RCC 7860 (cell line): ENCODE data around the gene ZBTB33.
A peak's percentile ranks its signal among the peaks of the same experiment; 100 is the strongest.

Experiments
- DNase-seq: peaks from one replicate; pipeline ENCODE4 v3.0.0-alpha.2; 2015; ENCODE audit warnings: low spot score
- FAIRE-seq: peaks from 2 replicates; lab custom pipeline; 2012; peaks lifted over from hg19 to GRCh38; lab: Jason Lieb, UNC

ZBTB33 gene

GRCh38 chrX:120250522-120251271 is at the start of gene ZBTB33:
TSS of gene ZBTB33 (plus strand) at chrX:120250812. CDS start at chrX:120253416, 2,604 bp downstream.
- peak; percentile 95 for FAIRE-seq
- peak; percentile 84 for DNase-seq

GRCh38 chrX:120200851-120201250 is 49.8 kb upstream of the ZBTB33 start:
- no peak for FAIRE-seq
- DNase-seq, result no peak

- DNase-seq (no peak), FAIRE-seq (no peak)
These were observed 44.5 kb upstream of the ZBTB33 start for GRCh38 chrX:120205816-120206753.

GRCh38 chrX:120207009-120207605 is 43.5 kb upstream of the ZBTB33 start:
- DNase-seq (no peak), FAIRE-seq (no peak)

DNA sequence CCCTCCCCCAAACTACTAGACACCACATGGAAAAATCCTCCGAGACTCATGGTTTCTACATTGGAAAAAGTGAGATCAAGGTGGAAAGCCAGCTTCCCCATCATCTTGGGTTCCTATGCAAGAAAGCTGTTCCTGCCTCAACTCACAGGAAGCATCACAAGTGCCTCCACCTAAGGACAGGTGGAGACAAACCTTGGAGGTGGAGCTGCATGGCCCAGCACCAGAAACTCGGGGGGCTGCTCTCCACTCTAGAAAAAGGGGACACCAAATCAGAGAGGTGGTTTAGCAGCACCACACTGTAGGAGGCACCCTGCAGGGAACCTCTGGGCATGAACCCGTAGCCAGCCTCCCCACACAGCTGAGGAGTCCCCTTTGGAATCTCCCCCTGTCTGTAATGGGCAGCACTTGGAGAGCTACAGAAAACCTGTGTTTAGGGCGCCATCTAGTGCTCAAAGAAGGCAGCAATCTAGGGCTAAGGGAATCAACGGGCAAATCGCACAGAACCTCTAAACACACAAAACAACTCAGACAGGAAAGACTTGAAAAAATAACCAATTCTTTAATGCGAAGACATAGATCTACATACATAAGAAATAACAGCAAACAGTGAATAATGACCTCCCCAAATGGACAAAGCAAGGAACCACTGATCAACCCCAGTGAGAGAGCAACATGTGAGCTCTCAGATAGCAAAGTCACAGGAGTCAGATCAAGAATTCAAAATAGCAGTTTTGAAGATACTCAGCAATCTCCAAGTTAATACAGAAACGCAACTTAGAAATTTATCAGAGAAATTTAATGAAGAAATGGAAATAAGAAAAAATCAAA is 37.0 kb upstream of the ZBTB33 start:
- DNase-seq, result peak; percentile 5
- no peak for FAIRE-seq

GRCh38 chrX:120223374-120223773 is 27.2 kb upstream of the ZBTB33 start:
- DNase-seq (no peak), FAIRE-seq (no peak)

GRCh38 chrX:120224388-120224787 is 26.2 kb upstream of the ZBTB33 start:
- FAIRE-seq, result no peak
- no peak for DNase-seq

- FAIRE-seq (no peak), DNase-seq (no peak)
These were observed 22.3 kb upstream of the ZBTB33 start for GRCh38 chrX:120228187-120228908.

DNA sequence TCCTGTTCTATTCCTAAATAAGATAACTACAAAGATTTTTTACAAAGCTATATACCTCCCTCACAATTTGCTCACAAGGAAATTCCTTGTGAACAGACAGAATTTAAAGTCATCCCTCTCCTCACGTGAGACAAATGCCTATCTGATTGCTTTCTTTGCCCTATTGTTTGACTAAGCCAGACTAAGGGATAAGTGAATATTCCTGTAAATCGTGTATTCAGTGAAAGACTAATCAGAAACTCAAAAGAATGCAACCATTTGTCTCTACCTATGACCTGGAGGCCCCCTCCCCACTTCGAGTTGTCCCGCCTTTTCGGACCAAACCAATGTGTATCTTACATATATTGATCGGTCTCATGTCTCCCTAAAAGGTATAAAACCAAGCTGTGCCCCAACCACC is 15.3 kb upstream of the ZBTB33 start:
- no peak for FAIRE-seq
- DNase-seq, result no peak

GRCh38 chrX:120236687-120237479 is 13.7 kb upstream of the ZBTB33 start:
- FAIRE-seq (no peak), DNase-seq (no peak)

- DNase-seq, result peak; percentile 3
These were observed 11.7 kb upstream of the ZBTB33 start for GRCh38 chrX:120238933-120239332.

DNA sequence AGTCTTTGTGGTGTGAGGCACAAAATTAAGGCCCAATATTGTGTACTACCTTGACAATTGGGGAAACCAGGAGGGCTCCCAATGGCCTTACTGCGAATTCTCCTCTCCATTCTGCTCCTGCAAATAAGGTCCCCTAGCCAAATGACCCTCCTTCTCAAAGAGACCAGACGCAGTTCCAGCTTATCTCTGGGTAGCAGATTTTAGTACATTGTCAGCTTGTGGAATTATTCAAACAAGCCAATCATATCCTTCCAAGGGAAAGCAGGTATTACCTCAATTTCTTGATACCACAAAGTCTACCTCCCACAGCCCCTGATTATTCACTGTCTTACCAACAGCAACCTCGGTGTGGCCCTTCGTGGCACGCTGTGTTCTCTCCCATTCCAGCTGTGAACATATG is 7.8 kb upstream of the ZBTB33 start:
- FAIRE-seq (no peak), DNase-seq (no peak)

More at GRCh38 chrX:120238933-120239332, 11.7 kb upstream of the ZBTB33 start:
- no peak for FAIRE-seq

GRCh38 chrX:120244395-120244734 is 6.2 kb upstream of the ZBTB33 start:
- FAIRE-seq (no peak), DNase-seq (no peak)

GRCh38 chrX:120244735-120245498 is 5.7 kb upstream of the ZBTB33 start:
- FAIRE-seq (no peak), DNase-seq (peak; percentile 64)

GRCh38 chrX:120251471-120252011 is 929 bp downstream of the ZBTB33 start:
- FAIRE-seq, result no peak
- DNase-seq, result no peak

DNA sequence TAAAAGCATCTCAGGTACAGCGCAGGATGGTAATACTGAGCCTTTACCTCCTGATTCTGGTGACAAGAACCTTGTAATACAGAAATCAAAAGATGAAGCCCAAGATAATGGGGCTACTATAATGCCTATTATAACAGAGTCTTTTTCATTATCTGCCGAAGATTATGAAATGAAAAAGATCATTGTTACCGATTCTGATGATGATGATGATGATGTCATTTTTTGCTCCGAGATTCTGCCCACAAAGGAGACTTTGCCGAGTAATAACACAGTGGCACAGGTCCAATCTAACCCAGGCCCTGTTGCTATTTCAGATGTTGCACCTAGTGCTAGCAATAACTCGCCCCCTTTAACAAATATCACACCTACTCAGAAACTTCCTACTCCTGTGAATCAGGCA is 3.2 kb downstream of the ZBTB33 start:
- DNase-seq (no peak), FAIRE-seq (no peak)

- FAIRE-seq (no peak), DNase-seq (no peak)
These were observed 9.8 kb downstream of the ZBTB33 start for GRCh38 chrX:120260369-120260768.
